OCI-LY1 (cell line): ENCODE measurements around the gene E2F6.

Experiments
- H2AFZ ChIP-seq: fragments of 200-600 bp; sonication (generic), shearing (Covaris generic); 2 replicates; pipeline ENCODE4 v1.6.0; 2014; ENCODE audit warnings: antibody characterized with exemption, mild to moderate bottlenecking, low read length
- H3F3A ChIP-seq: fragments of 200-600 bp; sonication (generic), shearing (Covaris generic); 2 replicates; pipeline ENCODE4 v1.6.0; 2014; ENCODE audit warnings: mild to moderate bottlenecking, antibody characterized with exemption, low read length, moderate library complexity; ENCODE audit not compliant: insufficient read depth
- H3K27ac ChIP-seq: fragments of 200-600 bp; sonication (generic); 2 replicates; pipeline ENCODE4 v1.5.1; 2014; ENCODE audit warnings: low read length, mixed run types, mild to moderate bottlenecking, low read depth; ENCODE audit not compliant: poor library complexity, severe bottlenecking
- H3K27me3 ChIP-seq: fragments of 200-600 bp; sonication (generic); 2 replicates; pipeline ENCODE4 v1.6.0; 2014; ENCODE audit warnings: antibody characterized with exemption, mild to moderate bottlenecking, low read length, moderate library complexity; ENCODE audit not compliant: insufficient read depth
- H3K36me3 ChIP-seq: fragments of 200-600 bp; sonication (generic); 2 replicates; pipeline ENCODE4 v1.6.1; 2014; ENCODE audit warnings: mild to moderate bottlenecking, antibody characterized with exemption, low read length, moderate library complexity, mixed read lengths; ENCODE audit not compliant: insufficient read depth
- H3K4me1 ChIP-seq: fragments of 200-600 bp; sonication (generic); 2 replicates; pipeline ENCODE4 v1.5.1; 2014; ENCODE audit warnings: mild to moderate bottlenecking, low read length, moderate library complexity; ENCODE audit not compliant: insufficient read depth, severe bottlenecking
- H3K4me2 ChIP-seq: fragments of 200-600 bp; sonication (generic), shearing (Covaris generic); 2 replicates; pipeline ENCODE4 v1.6.1; 2014; ENCODE audit warnings: low read length
- H3K4me3 ChIP-seq: fragments of 200-600 bp; sonication (generic); 2 replicates; pipeline ENCODE4 v1.5.1; 2014; ENCODE audit warnings: low read length, low read depth, mild to moderate bottlenecking, mixed read lengths; ENCODE audit not compliant: poor library complexity, severe bottlenecking
- H3K79me2 ChIP-seq: fragments of 200-600 bp; shearing (Covaris generic); 2 replicates; pipeline ENCODE4 v1.6.1; 2016; ENCODE audit warnings: mixed run types, low read length, mixed read lengths; ENCODE audit not compliant: insufficient read depth
- H3K9ac ChIP-seq: fragments of 200-600 bp; sonication (generic), shearing (Covaris generic); 2 replicates; pipeline ENCODE4 v1.6.1; 2014; ENCODE audit warnings: mild to moderate bottlenecking, low read length, mixed read lengths
- H3K9me2 ChIP-seq: fragments of 200-600 bp; sonication (generic), shearing (Covaris generic); 2 replicates; pipeline ENCODE4 v1.6.1; 2014; ENCODE audit warnings: low read depth, mild to moderate bottlenecking, low read length, mixed read lengths
- H3K9me3 ChIP-seq: fragments of 200-600 bp; shearing (Covaris generic); 2 replicates; pipeline ENCODE4 v1.6.1; 2014; ENCODE audit warnings: low read length, mixed read lengths
- H4K20me1 ChIP-seq: fragments of 200-600 bp; sonication (generic), shearing (Covaris generic); 2 replicates; pipeline ENCODE4 v1.6.0; 2016; ENCODE audit warnings: mild to moderate bottlenecking, low read length; ENCODE audit not compliant: insufficient read depth
- CTCF ChIP-seq: fragments of 200-600 bp; sonication (generic), shearing (Covaris generic); IDR thresholded peaks from 2 replicates; pipeline ENCODE4 v1.5.1; 2017; ENCODE audit warnings: mild to moderate bottlenecking, antibody characterized with exemption, low read length, moderate library complexity, mixed read lengths
- EZH2 ChIP-seq: fragments of 200-600 bp; sonication (generic), shearing (Covaris generic); IDR thresholded peaks from 2 replicates; pipeline ENCODE4 v1.8.0; 2017; ENCODE audit warnings: borderline replicate concordance, mixed run types, mild to moderate bottlenecking, antibody characterized with exemption, low read length, moderate library complexity, mixed read lengths

Gene E2F6

GRCh38 chr2:11416186-11416585 is 49.8 kb downstream of the E2F6 start:
- Histone ChIP-seq H3K27ac (no peak overlapping the region), H3K4me2 (no peak overlapping the region), H3K4me1 (no peaks in the 10 kb centered on the region), H3K27me3 (no peaks in the 10 kb centered on the region), H3K36me3 (no peaks in the 10 kb centered on the region), H3F3A (no peaks in the 10 kb centered on the region), H3K4me3 (no peak overlapping the region), H2AFZ (no peak overlapping the region), H3K9me3 (peaks cover 11% of the 10 kb centered on the region; the same call in 1 of the 2 replicates), H3K79me2 (no peaks in the 10 kb centered on the region), H4K20me1 (no peaks in the 10 kb centered on the region), H3K9me2 (no peaks in the 10 kb centered on the region), H3K9ac (no peak overlapping the region)
- TF ChIP-seq EZH2 (no peak), CTCF (no peak)

- H4K20me1 ChIP-seq: no peaks in the 10 kb centered on the region
- H3K9me3 ChIP-seq: peaks cover 11% of the 10 kb centered on the region; the same call in 1 of the 2 replicates
- H3K4me3 ChIP-seq: no peak overlapping the region
- no peak overlapping the region for H3K27ac ChIP-seq
- H3K36me3 ChIP-seq: no peaks in the 10 kb centered on the region
- no peaks in the 10 kb centered on the region for H3K4me1 ChIP-seq
- H3F3A ChIP-seq: no peaks in the 10 kb centered on the region
- H3K9ac ChIP-seq: no peak overlapping the region
- H3K79me2 ChIP-seq: no peaks in the 10 kb centered on the region
- H2AFZ ChIP-seq: no peak overlapping the region
- no peaks in the 10 kb centered on the region for H3K9me2 ChIP-seq
- TF ChIP-seq CTCF (no peak), EZH2 (no peak)
- H3K4me2 ChIP-seq: no peak overlapping the region
- H3K27me3 ChIP-seq: no peaks in the 10 kb centered on the region
Measured at GRCh38 chr2:11414372-11415124, 51.4 kb downstream of the E2F6 start.

GRCh38 chr2:11412449-11412810 is 53.5 kb downstream of the E2F6 start:
- H3K4me2 ChIP-seq: no peak overlapping the region

More at GRCh38 chr2:11412449-11412810, 53.5 kb downstream of the E2F6 start:
- no peak overlapping the region for H3K27ac ChIP-seq
- no peaks in the 10 kb centered on the region for H3K79me2 ChIP-seq
- no peaks in the 10 kb centered on the region for H3K36me3 ChIP-seq
- no peaks in the 10 kb centered on the region for H4K20me1 ChIP-seq
- H3K4me1 ChIP-seq: no peaks in the 10 kb centered on the region
- H3F3A ChIP-seq: no peaks in the 10 kb centered on the region
- H3K9me2 ChIP-seq: no peaks in the 10 kb centered on the region
- no peak overlapping the region for H3K9ac ChIP-seq
- H3K4me3 ChIP-seq: no peak overlapping the region
- TF ChIP-seq EZH2: no peak
- no peaks in the 10 kb centered on the region for H3K27me3 ChIP-seq
- H3K9me3 ChIP-seq: 0 out of 2 replicates have a peak, but pooled peaks cover 5% of the 10 kb centered on the region
- H2AFZ ChIP-seq: no peak overlapping the region
